Suprapubic skin (tissue), 4 donors: Measurements from ENCODE around the gene TNFAIP8L2. TPM values are rescaled to one million over a fixed set of nuclear protein-coding genes. Genes with fewer than 3 reads are reported as not detected.

Experiments
- DNase-seq, 2 donors: peaks; one replicate each; pipeline ENCODE4 v3.0.0-alpha.2; 2019; ENCODE audit warnings: low spot score in 2 of 2
- H3K27ac ChIP-seq: fragments of 200-600 bp; sonication (generic); one replicate; pipeline ENCODE4 v1.5.1; 2019
- H3K27me3 ChIP-seq: fragments of 200-600 bp; sonication (generic); one replicate; pipeline ENCODE4 v1.5.1; 2019
- H3K36me3 ChIP-seq: fragments of 200-600 bp; sonication (generic); one replicate; pipeline ENCODE4 v1.5.1; 2019
- H3K4me1 ChIP-seq: fragments of 200-600 bp; sonication (generic); one replicate; pipeline ENCODE4 v1.5.1; 2019
- H3K4me3 ChIP-seq: fragments of 200-600 bp; sonication (generic); one replicate; pipeline ENCODE4 v1.5.1; 2019; ENCODE audit warnings: mild to moderate bottlenecking
- H3K9me3 ChIP-seq: fragments of 200-600 bp; sonication (generic); one replicate; pipeline ENCODE4 v1.5.1; 2019
- CTCF ChIP-seq, 2 donors: fragments of 200-600 bp in 1 of 2; fragments of 450-650 bp in 1 of 2; sonication (generic) in 1 of 2; IDR thresholded peaks; one replicate each; pipeline ENCODE4 v1.5.1; 2016 to 2019; ENCODE audit warnings: antibody characterized with exemption in 2 of 2, mild to moderate bottlenecking in 1 of 2, moderate library complexity in 1 of 2
- EP300 ChIP-seq: sonication (generic); formaldehyde crosslinking; IDR thresholded peaks from one replicate; pipeline ENCODE4 v1.6.1; 2017; ENCODE audit warnings: antibody characterized with exemption
- POLR2A ChIP-seq, 2 donors: fragments of 450-650 bp; IDR thresholded peaks; one replicate each; pipeline ENCODE4 v1.6.1; 2017; ENCODE audit warnings: antibody characterized with exemption in 2 of 2, mild to moderate bottlenecking in 2 of 2, moderate library complexity in 2 of 2
- POLR2AphosphoS5 ChIP-seq, 3 donors: sonication (generic); formaldehyde crosslinking; IDR thresholded peaks; one replicate each; pipeline ENCODE4 v1.6.1; 2017; ENCODE audit warnings: antibody characterized with exemption in 3 of 3
- WGBS: methylation state at CpG from one replicate; pipeline ENCODE4 v1.1.5; 2018; 5-methylcytosine and 5-hydroxymethylcytosine counted together
- total RNA-seq, 4 donors: library from RNA; depleted of rRNA; stranded (reverse); fragments of >200 nt; gene quantifications; one replicate each; pipeline ENCODE4 v1.1.0, GENCODE V29; 2016

The TNFAIP8L2 gene
- total RNA-seq, 4 donors from 2014 or later, result 1.0 to 2.5 (median 1.5) TPM

- WGBS, result 83% methylated on average over 6 of the region's 6 CpGs
- Histone ChIP-seq H3K9me3 (no peaks in the 10 kb centered on the region), H3K27me3 (no peaks in the 10 kb centered on the region), H3K4me1 (peaks cover 13% of the 10 kb centered on the region), H3K36me3 (peaks cover 3% of the 10 kb centered on the region), H3K4me3 (no peak overlapping the region), H3K27ac (no peak overlapping the region)
- TF ChIP-seq CTCF (IDR thresholded peaks at IDR 0.05) (no peak), EP300 (no peak), POLR2A (IDR thresholded peaks at IDR 0.05) (no peak), POLR2AphosphoS5 (IDR thresholded peaks at IDR 0.05) (no peak)
- DNase-seq, result no peak
Observed at GRCh38 chr1:151128800-151129199, 27.6 kb upstream of the TNFAIP8L2 start.

- peak; percentile 92 for DNase-seq
- Histone ChIP-seq H3K4me1 (peaks cover 13% of the 10 kb centered on the region), H3K27ac (peak overlapping the region; percentile 47), H3K9me3 (no peaks in the 10 kb centered on the region), H3K4me3 (peak overlapping the region; percentile 41), H3K27me3 (no peaks in the 10 kb centered on the region), H3K36me3 (peaks cover 14% of the 10 kb centered on the region)
- 12% methylated on average over 26 of the region's 45 CpGs for WGBS
- no peak for TF ChIP-seq POLR2A (IDR thresholded peaks at IDR 0.05)
- TF ChIP-seq POLR2AphosphoS5 (IDR thresholded peaks at IDR 0.05), result peak in 1 of 3 donors; percentile 31
Observed at GRCh38 chr1:151130987-151131586, 25.4 kb upstream of the TNFAIP8L2 start.

GRCh38 chr1:151131701-151132334, 24.6 kb upstream of the TNFAIP8L2 start:
- 33% methylated on average over 39 of the region's 39 CpGs for WGBS
- peak overlapping the region; percentile 41 for H3K4me3 ChIP-seq
- peak in 1 of 2 donors; percentile 77 for DNase-seq
- H3K27me3 ChIP-seq, result no peaks in the 10 kb centered on the region
- no peaks in the 10 kb centered on the region for H3K9me3 ChIP-seq
- H3K4me1 ChIP-seq, result peaks cover 13% of the 10 kb centered on the region
- peak overlapping the region; percentile 47 for H3K27ac ChIP-seq
- H3K36me3 ChIP-seq, result peaks cover 21% of the 10 kb centered on the region
- no peak for TF ChIP-seq EP300
- no peak for TF ChIP-seq POLR2AphosphoS5 (IDR thresholded peaks at IDR 0.05)
- no peak for TF ChIP-seq POLR2A (IDR thresholded peaks at IDR 0.05)
- TF ChIP-seq CTCF (IDR thresholded peaks at IDR 0.05), result no peak

GRCh38 chr1:151132335-151133017, 24.0 kb upstream of the TNFAIP8L2 start:
- peak overlapping the region; percentile 41 for H3K4me3 ChIP-seq
- peak in 1 of 2 donors; percentile 65 for DNase-seq
- WGBS, result 52% methylated on average over 23 of the region's 74 CpGs

More at GRCh38 chr1:151132335-151133017, 24.0 kb upstream of the TNFAIP8L2 start:
- H3K4me1 ChIP-seq, result peaks cover 13% of the 10 kb centered on the region
- no peaks in the 10 kb centered on the region for H3K27me3 ChIP-seq
- no peaks in the 10 kb centered on the region for H3K9me3 ChIP-seq
- TF ChIP-seq CTCF (IDR thresholded peaks at IDR 0.05) (no peak), EP300 (no peak), POLR2AphosphoS5 (IDR thresholded peaks at IDR 0.05) (no peak), POLR2A (IDR thresholded peaks at IDR 0.05) (no peak)
- peaks cover 23% of the 10 kb centered on the region for H3K36me3 ChIP-seq
- no peak overlapping the region for H3K27ac ChIP-seq
